ENCODE measurements around the gene CD74.
"Not testable (repeated sequence)": the region's sequence is repeated elsewhere in the genome, so short reads cannot be mapped to it uniquely, and the experiment has no call there.

The CD74 gene

GRCh38 chr5:150412319-150413175 lies at the start of gene CD74:
Gene CD74 (minus strand): TSS chr5:150412910. CDS start chr5:150412749, 161 bp downstream.
- DNase-seq: peak; percentile 87

- peak; percentile 39 for DNase-seq
Measured at GRCh38 chr5:150461231-150461630, 48.5 kb upstream of the CD74 start.

- DNase-seq: no peak
Measured at GRCh38 chr5:150460781-150461180, 48.1 kb upstream of the CD74 start.

DNA sequence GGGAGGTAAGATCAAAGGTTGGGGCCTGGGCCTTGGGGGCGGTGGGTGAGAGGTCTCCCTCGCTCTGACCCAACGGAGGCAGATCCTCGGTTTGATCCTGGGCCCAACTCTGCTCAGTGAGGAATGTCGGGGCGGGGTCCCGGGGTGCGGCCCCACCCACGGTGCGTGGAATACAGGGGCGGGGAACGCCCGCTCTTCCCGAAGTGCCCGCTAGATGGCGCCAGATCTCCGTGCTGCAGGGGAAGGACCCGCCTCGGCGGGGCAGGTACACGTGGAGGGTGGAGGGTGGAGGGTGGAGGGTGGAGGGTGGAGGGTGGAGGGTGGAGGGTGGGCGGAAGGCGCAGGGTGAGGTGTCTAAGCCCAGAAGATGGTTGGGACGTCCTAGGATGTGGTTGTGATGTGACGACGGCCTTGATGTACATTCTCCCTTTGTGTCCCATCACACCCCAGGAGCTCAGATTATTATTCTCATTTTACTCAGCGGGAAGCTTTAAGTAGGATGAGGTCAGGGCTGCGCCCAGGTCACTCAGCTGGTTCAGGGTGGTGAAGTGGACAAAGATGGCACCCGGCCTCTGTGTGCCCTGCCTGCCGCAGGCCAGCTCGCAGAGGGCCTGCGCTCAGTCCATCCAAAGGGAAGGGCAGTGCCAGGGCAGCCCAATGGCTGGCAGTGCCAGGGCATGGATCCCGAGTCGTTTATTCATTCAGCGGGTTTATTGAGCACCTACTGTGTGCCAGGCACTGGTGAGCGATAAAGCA lies 46.3 kb upstream of the CD74 start:
- peak; percentile 86 for DNase-seq

- DNase-seq: no peak
Measured at GRCh38 chr5:150457562-150458240, 45.0 kb upstream of the CD74 start.

- no peak for DNase-seq
Measured at GRCh38 chr5:150457121-150457520, 44.4 kb upstream of the CD74 start.

- no peak for DNase-seq
Measured at GRCh38 chr5:150454492-150455229, 42.0 kb upstream of the CD74 start.

DNA sequence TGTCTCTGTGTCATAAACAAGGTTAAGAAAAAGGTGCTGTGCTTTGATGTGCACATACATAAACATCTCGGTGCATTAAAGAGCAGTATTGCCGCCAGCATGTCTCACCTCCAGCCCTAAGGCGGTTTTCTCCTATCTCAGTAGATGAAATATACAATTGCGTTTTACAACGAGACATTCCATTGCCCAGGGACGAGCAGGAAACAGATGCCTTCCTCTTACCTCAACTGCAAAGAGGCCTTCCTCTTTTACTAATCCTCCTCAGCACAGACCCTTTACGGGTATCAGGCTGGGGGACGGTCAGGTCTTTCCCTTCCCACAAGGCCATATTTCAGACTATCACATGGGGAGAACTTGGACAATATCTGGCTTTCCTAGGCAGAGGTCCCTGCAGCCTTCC lies 41.3 kb upstream of the CD74 start:
- DNase-seq: not testable (repeated sequence)

DNA sequence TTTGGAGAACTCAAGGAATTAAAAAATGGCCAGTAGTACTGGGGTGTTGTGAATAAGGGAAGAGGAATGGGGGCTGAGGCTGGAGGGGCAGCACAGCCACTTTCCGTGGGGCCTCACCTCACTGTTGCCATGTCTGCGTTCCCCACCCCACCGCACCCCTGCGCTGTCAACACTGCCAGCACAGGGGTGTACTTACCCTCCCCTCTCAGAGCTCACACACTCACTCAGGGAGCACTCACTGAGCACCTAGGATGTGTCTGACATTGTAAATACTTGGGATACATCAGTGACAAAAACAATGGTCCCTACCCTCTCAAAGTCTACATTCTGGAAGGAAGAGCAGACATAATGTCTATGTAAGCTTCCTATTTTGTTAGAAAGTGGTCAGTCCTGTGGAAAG lies 40.2 kb upstream of the CD74 start:
- DNase-seq: no peak

- DNase-seq: no peak
Measured at GRCh38 chr5:150451594-150451993, 38.9 kb upstream of the CD74 start.

DNA sequence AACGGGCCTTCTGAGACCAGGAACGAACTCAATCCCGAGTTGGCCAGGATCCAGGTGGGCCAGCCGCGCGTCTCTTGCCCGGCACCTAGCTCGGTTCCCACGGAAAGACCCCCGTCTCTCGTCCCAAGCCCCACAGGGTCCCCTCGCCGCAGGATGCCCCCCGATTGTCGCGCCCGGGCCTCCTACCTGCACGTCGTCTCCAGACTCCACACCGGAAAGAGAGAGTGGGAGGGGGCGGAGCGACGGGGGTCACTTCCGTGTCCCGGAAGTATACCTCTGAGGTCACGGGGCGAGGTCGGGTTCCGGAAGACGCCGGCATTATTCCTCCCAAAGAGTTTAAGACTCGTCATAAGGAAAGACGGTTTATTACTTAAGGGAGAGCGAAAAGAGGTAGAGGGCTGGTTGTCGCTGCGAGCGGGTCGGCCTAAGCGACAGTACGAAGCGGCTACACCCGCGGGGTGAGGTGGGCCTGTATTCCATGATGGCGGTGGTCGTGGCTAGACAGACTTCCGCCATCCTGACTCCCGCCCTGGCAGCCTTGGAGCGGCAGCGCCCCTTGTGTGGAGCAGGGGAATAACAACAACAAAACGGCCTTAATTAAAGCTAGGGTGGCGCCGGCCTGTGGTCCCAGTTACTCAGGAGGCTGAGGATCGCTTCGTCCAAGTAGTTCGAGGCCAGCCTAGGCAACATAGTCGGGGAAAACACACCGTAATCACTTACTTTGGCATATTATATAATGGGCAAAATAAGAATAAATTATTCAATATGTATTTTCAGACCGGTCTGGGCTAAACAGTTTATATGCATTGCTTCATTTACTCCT lies 37.0 kb upstream of the CD74 start, which contains the start of gene RPS14:
RPS14 (minus strand) TSS at position 223 of the 823 bp plus-strand sequence. CDS start 2,006 bp downstream, outside the sequence.
- peak; percentile 97 for DNase-seq

GRCh38 chr5:150448952-150449516 lies 36.3 kb upstream of the CD74 start:
- DNase-seq: no peak

GRCh38 chr5:150448334-150448733 lies 35.6 kb upstream of the CD74 start:
- DNase-seq: no peak

GRCh38 chr5:150447188-150447587 lies 34.5 kb upstream of the CD74 start:
- DNase-seq: no peak

GRCh38 chr5:150446583-150446982 lies 33.9 kb upstream of the CD74 start:
- DNase-seq: no peak

GRCh38 chr5:150446088-150446487 lies 33.4 kb upstream of the CD74 start:
- DNase-seq: no peak

- DNase-seq: no peak
Measured at GRCh38 chr5:150444770-150445169, 32.1 kb upstream of the CD74 start.

DNA sequence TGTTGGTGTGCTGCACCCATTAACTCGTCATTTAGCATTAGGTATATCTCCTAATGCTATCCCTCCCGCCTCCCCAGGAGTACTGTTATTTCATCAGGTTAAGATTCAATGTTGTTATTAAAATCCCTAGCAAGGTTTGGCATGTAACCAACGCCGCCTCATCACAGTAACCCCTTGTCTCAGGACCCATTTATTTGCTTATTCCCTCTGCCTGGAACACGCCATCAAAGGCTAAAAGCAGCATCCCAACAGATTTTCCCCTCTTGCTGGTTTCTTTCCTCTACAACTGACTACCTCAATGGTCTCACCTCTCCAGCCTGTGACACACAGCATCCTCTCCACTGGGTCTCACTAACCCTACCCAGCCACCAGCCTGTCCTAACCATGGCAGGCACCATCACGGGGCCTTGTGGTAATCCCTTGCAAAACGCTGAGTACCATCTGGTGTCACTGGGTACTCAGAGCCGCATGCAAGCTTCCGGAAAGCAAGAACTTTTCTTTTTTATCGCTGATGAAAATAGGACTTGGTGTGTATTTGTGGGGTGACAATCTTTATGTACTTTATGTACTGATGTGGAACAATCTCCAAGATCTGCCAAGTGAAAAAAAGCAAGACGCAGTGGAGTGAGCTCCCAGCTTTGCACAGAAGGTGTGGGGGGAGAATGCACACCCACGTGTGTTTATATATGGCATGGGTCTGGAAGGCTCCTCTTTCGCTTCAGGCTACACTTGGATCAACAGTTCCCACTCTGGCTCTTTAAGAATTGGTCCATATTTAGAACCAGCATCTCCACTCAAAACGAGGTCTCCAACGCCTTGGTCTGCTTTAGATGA lies 30.7 kb upstream of the CD74 start:
- DNase-seq: no peak

DNA sequence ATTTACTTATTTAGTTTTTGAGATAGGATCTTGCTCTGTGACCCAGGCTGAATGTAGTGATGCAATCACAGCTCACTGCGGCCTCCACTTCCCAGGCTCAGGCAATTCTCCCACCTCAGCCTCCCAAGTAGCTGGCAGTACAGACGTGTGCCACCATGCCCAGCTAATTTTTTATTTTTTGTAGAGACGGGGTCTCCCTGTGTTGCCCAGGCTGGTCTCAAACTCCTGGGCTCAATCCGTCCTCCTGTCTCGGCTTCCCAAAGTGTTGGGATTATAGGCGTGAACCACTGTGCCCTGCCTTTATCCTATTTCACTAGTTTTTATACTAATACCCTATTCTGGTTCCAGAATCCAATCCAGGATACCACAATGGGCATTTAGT lies 30.0 kb upstream of the CD74 start:
- no peak for DNase-seq
